Measurements from ENCODE around the gene ZFPM1.

The ZFPM1 gene

DNA sequence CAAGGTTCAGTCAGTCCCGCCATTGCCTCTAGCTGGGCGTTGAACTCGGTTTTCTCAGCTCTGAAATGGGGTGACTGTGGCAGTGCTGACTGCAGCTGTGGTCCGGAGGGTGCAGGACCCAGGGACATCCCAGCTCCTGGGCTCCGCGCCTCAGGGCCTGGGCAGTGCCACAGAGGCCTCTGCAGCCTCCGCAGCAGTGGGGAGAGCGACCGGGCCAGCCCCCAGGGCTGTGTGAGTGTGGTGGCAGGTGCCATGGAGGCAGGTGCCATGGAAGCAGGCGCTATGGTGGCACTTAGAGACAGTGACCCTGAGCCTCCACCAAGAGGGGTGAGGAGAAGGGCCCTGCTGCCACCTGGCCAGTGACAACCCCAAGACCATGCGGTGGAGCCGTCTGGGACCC lies 39.4 kb upstream of the ZFPM1 start:
- TF ChIP-seq ZFX (IDR thresholded peaks at IDR 0.05; ENCODE audit: borderline replicate concordance) (no peak), CTCF (IDR thresholded peaks at IDR 0.05) (no peak)
- H3K27ac ChIP-seq, result no peak overlapping the region

GRCh38 chr16:88414521-88415380 lies 38.3 kb upstream of the ZFPM1 start:
- H3K27ac ChIP-seq, result no peak overlapping the region
- TF ChIP-seq ZFX (IDR thresholded peaks at IDR 0.05; ENCODE audit: borderline replicate concordance) (no peak), CTCF (IDR thresholded peaks at IDR 0.05) (no peak)

GRCh38 chr16:88415381-88415705 lies 37.7 kb upstream of the ZFPM1 start:
- no peak overlapping the region for H3K27ac ChIP-seq
- TF ChIP-seq CTCF (IDR thresholded peaks at IDR 0.05), result no peak
- no peak for TF ChIP-seq ZFX (IDR thresholded peaks at IDR 0.05; ENCODE audit: borderline replicate concordance)

- H3K27ac ChIP-seq, result no peak overlapping the region
- TF ChIP-seq CTCF (IDR thresholded peaks at IDR 0.05) (no peak), ZFX (IDR thresholded peaks at IDR 0.05; ENCODE audit: borderline replicate concordance) (no peak)
These were observed 37.3 kb upstream of the ZFPM1 start for GRCh38 chr16:88415713-88416323.

DNA sequence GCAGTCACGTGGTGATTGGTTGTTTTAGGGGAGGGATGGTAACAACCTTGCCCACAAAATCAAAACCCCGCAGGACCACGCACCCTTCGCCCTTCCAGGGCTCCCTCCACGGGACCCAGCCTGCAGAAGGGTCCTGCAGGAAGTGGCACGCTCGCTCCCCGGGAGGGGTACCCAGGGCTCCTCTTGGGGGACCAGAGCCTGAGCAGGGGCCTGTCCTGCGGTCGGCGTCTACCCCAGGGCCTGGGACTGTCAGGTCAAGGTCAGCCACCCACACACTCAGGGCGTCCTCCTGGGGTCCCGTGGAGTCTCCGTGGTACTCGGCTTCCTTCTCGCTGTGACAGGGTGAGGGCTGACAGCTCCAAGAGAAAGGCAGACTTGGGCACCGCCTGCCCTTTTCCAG lies 36.4 kb upstream of the ZFPM1 start:
- TF ChIP-seq CTCF (IDR thresholded peaks at IDR 0.05), result no peak
- no peak for TF ChIP-seq ZFX (IDR thresholded peaks at IDR 0.05; ENCODE audit: borderline replicate concordance)
- no peak overlapping the region for H3K27ac ChIP-seq

GRCh38 chr16:88417684-88418476 lies 35.2 kb upstream of the ZFPM1 start:
- TF ChIP-seq CTCF (IDR thresholded peaks at IDR 0.05) (no peak), ZFX (IDR thresholded peaks at IDR 0.05; ENCODE audit: borderline replicate concordance) (no peak)
- no peak overlapping the region for H3K27ac ChIP-seq

All from 22Rv1 (cell line).